Vagina (tissue), 2 donors: ENCODE measurements around the gene PTF1A. TPM values are rescaled to one million over a fixed set of nuclear protein-coding genes. Genes with fewer than 3 reads are reported as not detected.
A peak's percentile ranks its signal among the peaks of the same experiment; 100 is the strongest.

Experiments used
- DNase-seq, 2 donors: peaks; one replicate each; pipeline ENCODE4 v3.0.0-alpha.2; 2017; ENCODE audit errors: extremely low spot score in 2 of 2
- H3K27ac ChIP-seq: fragments of 200-600 bp; sonication (generic); one replicate; pipeline ENCODE4 v1.5.1; 2019
- H3K27me3 ChIP-seq: fragments of 200-600 bp; sonication (generic); one replicate; pipeline ENCODE4 v1.5.1; 2019
- H3K36me3 ChIP-seq, 2 donors: fragments of 200-600 bp; sonication (generic); one replicate each; pipeline ENCODE4 v1.5.1; 2017 to 2019
- H3K4me1 ChIP-seq: fragments of 200-600 bp; sonication (generic); one replicate; pipeline ENCODE4 v1.5.1; 2019
- H3K4me3 ChIP-seq, 2 donors: fragments of 200-600 bp; sonication (generic); 1 replicate in 1 of 2; 2 replicates in 1 of 2; pipeline ENCODE4 v1.5.1; 2016 to 2019
- H3K9me3 ChIP-seq: fragments of 200-600 bp; sonication (generic); one replicate; pipeline ENCODE4 v1.5.1; 2019
- POLR2A ChIP-seq, 2 donors: fragments of 450-650 bp; IDR thresholded peaks; one replicate each; pipeline ENCODE4 v1.6.1; 2017; ENCODE audit warnings: antibody characterized with exemption in 2 of 2, mild to moderate bottlenecking in 2 of 2, moderate library complexity in 2 of 2
- POLR2AphosphoS5 ChIP-seq, 2 donors: sonication (generic); formaldehyde crosslinking; IDR thresholded peaks; one replicate each; pipeline ENCODE4 v1.9.0; 2017; ENCODE audit warnings: antibody characterized with exemption in 2 of 2, mild to moderate bottlenecking in 2 of 2, low read depth in 1 of 2; ENCODE audit not compliant: insufficient read depth in 1 of 2
- intact Hi-C: fragments of 100-400 bp; cut with DNase I; formaldehyde crosslinking; loops from one replicate; pipeline ENCODE4 v1.15.1; 2023
- total RNA-seq: library from RNA; depleted of rRNA; stranded (reverse); fragments of >200 nt; gene quantifications from one replicate; pipeline ENCODE4 v1.2.3, GENCODE V29; 2016
- TF ChIP-seq, protein P1 (sequence below), 3 experiments: fragments of 450-650 bp in 2 of 3; fragments of 200-600 bp in 1 of 3; sonication (generic) in 1 of 3; IDR thresholded peaks; one replicate each; pipeline ENCODE4 v1.5.1; 2017 to 2019; ENCODE audit warnings: antibody characterized with exemption in 3 of 3, mild to moderate bottlenecking in 2 of 3, moderate library complexity in 2 of 3

The PTF1A gene
- total RNA-seq, 1 donor from 2014 or later, result not detected

DNA sequence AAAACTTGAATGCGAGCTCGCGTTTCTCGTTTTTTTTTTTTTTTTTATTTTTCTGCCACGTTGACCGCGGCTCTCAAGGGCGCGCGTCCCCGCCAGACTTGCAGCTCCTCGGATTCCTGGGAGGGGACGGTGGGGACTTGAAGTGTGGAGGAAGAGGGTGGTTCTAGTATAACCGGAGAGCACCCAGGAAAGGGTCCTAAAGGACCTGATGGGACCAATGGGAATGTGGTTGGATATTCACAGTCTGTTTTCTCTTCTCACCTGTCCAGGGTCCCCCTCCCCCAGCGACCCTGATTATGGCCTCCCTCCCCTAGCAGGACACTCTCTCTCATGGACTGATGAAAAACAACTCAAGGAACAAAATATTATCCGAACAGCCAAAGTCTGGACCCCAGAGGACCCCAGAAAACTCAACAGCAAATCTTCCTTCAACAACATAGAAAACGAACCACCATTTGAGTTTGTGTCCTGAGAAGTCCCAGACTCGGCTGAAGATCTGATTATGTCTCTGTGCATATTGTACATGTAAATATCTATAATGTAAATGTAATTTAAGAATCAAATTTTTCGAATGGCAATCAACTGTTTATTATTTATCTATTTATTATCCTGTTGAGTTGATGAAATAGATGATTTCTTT lies 1.4 kb downstream of the PTF1A start:
- Histone ChIP-seq H3K36me3 (no peaks in the 10 kb centered on the region), H3K4me1 (no peaks in the 10 kb centered on the region), H3K27me3 (no peaks in the 10 kb centered on the region), H3K4me3 (no peak overlapping the region), H3K9me3 (no peaks in the 10 kb centered on the region), H3K27ac (no peak overlapping the region)
- no peak for DNase-seq
- intact Hi-C loops, result no loop called here
- no peak for TF ChIP-seq POLR2AphosphoS5 (IDR thresholded peaks at IDR 0.05; ENCODE audit: insufficient read depth in 1 of 2, low read depth in 1 of 2)
- TF ChIP-seq, protein P1, sequence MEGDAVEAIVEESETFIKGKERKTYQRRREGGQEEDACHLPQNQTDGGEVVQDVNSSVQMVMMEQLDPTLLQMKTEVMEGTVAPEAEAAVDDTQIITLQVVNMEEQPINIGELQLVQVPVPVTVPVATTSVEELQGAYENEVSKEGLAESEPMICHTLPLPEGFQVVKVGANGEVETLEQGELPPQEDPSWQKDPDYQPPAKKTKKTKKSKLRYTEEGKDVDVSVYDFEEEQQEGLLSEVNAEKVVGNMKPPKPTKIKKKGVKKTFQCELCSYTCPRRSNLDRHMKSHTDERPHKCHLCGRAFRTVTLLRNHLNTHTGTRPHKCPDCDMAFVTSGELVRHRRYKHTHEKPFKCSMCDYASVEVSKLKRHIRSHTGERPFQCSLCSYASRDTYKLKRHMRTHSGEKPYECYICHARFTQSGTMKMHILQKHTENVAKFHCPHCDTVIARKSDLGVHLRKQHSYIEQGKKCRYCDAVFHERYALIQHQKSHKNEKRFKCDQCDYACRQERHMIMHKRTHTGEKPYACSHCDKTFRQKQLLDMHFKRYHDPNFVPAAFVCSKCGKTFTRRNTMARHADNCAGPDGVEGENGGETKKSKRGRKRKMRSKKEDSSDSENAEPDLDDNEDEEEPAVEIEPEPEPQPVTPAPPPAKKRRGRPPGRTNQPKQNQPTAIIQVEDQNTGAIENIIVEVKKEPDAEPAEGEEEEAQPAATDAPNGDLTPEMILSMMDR (IDR thresholded peaks at IDR 0.05), result no peak
- no peak for TF ChIP-seq POLR2A (IDR thresholded peaks at IDR 0.05)

GRCh38 chr10:23194471-23194965 lies 2.4 kb downstream of the PTF1A start:
- Histone ChIP-seq H3K27ac (no peak overlapping the region), H3K4me1 (no peaks in the 10 kb centered on the region), H3K36me3 (no peaks in the 10 kb centered on the region), H3K27me3 (no peaks in the 10 kb centered on the region), H3K9me3 (no peaks in the 10 kb centered on the region), H3K4me3 (no peak overlapping the region)
- DNase-seq, result peak in 1 of 2 donors; percentile 56
- TF ChIP-seq POLR2A (IDR thresholded peaks at IDR 0.05), result no peak
- no peak for TF ChIP-seq POLR2AphosphoS5 (IDR thresholded peaks at IDR 0.05; ENCODE audit: insufficient read depth in 1 of 2, low read depth in 1 of 2)
- TF ChIP-seq, protein P1 (IDR thresholded peaks at IDR 0.05), result no peak
- intact Hi-C loops, result no loop called here

DNA sequence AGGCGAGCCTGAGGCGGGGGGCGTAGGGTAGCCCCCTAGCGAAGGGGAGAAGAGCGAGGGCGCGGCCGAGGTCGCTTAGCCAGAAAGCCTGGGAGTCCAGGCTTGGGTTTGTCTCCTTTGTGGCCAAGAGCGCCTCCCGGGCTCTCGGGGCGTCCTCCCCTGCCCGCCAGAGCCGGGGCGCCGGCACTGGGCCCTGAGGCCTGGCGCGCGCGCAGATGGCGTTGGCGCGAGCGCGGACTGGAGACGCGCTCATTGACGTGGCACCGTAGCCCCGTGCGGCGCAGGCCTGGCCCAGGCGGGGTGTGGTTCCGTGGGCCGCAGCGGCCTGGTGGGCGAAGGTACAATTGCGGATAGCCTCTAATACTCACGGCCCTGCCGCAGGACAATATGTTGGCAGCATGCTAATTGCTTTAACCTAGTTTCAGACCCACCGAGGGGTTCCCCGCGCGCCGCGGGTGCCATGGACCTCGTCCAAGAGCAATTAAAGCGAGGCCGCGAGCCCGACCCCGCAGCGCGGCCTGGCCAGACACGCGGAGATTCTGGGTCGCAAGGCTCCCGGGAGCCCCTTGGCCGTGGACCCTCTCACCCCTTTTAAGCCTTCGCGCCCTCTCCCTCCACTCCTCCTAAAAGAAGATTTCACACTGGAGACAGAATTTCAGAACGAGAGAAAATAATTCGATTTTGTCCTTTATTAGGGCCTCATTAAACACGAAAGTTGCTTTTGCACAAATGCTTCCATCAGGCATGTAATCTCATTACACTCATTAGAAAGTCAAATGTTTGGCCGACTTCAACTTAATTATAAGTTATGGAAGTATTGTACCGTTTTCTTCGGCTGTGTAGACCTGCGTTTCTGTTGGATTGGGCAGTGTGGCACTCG lies 3.1 kb downstream of the PTF1A start:
- H3K4me3 ChIP-seq, result no peak overlapping the region
- DNase-seq, result peak in 1 of 2 donors; percentile 25
- no peaks in the 10 kb centered on the region for H3K27me3 ChIP-seq

DNA sequence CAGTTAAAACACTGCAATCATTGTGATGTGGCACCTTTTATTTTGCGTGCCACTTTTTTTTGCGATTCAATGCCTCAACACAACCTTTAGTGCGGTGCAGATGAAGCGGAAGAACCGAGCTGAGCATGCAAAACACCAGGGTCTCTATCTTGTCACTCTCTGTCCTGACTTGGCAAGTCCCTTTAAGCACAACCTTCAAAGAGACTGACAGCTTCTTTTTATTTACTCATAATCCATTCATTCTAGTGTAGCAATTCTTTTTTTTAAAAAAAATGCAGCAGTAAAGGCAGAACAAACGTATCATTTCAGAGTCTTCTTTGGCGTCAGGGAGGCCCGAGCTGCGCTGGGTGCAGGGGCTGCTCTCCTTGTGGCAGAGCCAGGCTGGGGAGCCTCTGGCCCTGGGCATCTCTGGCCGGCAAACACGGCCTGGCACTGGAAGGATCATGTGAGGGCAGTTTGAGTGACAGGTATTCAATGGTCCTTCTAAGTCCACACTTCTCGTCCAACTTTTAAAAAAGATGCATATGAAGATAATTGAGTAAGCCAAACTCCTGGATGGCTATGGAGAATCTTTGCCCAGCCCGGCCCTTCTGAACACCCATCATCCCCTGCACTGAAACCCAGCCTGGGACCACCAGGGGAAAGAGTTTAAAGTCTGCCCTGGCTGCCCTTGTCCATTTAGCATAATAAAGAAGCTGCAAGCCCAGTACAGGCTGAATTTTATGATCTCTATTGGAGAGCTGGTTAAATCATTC lies 3.9 kb downstream of the PTF1A start:
- Histone ChIP-seq H3K27me3 (no peaks in the 10 kb centered on the region), H3K4me3 (no peak overlapping the region), H3K4me1 (no peaks in the 10 kb centered on the region), H3K9me3 (no peaks in the 10 kb centered on the region), H3K27ac (no peak overlapping the region), H3K36me3 (no peaks in the 10 kb centered on the region)
- DNase-seq, result peak in 1 of 2 donors; percentile 56
- intact Hi-C loops, result no loop called here
- TF ChIP-seq POLR2A (IDR thresholded peaks at IDR 0.05), result no peak
- TF ChIP-seq, protein P1 (IDR thresholded peaks at IDR 0.05), result no peak
- TF ChIP-seq POLR2AphosphoS5 (IDR thresholded peaks at IDR 0.05; ENCODE audit: insufficient read depth in 1 of 2, low read depth in 1 of 2), result no peak

More for the DNA sequence above, 3.1 kb downstream of the PTF1A start:
- intact Hi-C loops, result no loop called here
- Histone ChIP-seq H3K27ac (no peak overlapping the region), H3K36me3 (no peaks in the 10 kb centered on the region), H3K4me1 (no peaks in the 10 kb centered on the region), H3K9me3 (no peaks in the 10 kb centered on the region)
- TF ChIP-seq POLR2A (IDR thresholded peaks at IDR 0.05) (no peak), POLR2AphosphoS5 (IDR thresholded peaks at IDR 0.05; ENCODE audit: insufficient read depth in 1 of 2, low read depth in 1 of 2) (no peak)
- TF ChIP-seq, protein P1 (IDR thresholded peaks at IDR 0.05), result no peak
